HG03095 (cell line): ENCODE measurements around the gene IRF8.

Experiments used
- ATAC-seq: cut with Tn5 transposase; IDR thresholded peaks from one replicate; pipeline ENCODE4 v1.9.1; 2021; ENCODE audit warnings: moderate library complexity; ENCODE audit not compliant: unreplicated experiment

Gene IRF8

DNA sequence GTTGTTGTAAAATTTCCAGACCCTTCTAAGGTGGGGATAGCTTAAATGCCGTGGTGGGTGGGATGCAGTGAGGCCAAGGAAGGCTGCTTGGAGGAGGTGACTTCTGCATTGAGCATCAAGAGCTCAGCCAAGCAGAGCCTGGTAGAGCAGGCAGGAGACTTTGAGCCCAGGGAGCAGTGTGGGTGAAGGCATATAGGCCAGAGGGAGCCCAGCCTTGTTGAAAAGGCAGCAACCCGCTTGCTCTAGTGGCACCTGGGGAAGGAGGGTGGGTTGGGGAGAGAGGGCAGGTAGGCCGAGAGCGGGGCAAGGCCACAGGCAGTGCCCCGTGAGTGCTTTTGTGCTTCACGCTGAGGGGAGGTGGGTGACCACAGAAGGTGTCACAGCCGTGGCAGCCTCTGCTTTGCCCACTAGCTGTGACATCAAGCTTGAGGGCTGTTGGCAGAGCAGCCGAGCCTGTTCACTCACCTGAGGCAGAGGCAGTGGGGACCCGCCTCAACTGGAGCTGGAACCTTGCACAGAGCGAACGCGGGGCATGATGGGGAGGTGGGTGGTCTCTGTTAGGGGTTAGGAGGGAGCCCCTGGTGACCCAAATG, 56.1 kb downstream of the IRF8 start:
- ATAC-seq = no peak

DNA sequence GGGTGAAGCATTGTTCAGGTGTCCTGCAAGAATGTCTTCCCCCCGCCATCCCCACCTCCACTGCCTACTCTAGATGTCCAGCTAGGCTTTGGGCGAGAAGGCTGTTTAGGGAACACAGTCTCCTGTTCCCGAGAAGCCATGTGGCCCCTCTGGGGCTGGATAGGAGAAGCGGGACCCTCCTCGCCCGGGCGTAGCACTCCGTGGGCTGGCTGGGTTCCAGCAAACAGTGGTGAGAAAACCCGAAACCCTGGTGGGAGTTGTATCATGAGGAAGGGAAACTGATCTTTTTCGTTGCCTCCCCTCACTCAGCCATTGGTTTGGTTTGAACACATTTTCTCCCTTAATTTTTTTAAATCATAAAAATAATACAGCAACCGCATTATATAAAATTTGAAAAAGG, 56.6 kb downstream of the IRF8 start:
- no peak for ATAC-seq

DNA sequence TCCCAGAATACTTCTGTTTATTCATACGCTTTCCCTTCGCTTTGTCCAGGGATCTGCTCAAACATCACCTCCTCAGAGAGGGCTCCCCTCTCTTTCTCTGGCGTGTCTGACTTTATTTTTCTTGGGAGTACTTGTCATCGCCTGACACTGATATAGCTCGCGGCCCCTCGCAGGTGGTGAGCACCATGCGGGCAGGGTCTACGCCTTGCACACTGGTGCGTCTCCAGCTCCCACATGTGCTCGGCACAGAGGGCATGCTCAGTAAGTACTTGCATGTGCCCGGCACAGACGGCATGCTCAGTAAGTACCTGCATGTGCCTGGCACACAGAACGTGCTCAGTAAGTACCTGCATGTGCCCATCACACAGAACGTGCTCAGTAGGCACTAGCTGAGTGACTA, 57.5 kb downstream of the IRF8 start:
- ATAC-seq = no peak

DNA sequence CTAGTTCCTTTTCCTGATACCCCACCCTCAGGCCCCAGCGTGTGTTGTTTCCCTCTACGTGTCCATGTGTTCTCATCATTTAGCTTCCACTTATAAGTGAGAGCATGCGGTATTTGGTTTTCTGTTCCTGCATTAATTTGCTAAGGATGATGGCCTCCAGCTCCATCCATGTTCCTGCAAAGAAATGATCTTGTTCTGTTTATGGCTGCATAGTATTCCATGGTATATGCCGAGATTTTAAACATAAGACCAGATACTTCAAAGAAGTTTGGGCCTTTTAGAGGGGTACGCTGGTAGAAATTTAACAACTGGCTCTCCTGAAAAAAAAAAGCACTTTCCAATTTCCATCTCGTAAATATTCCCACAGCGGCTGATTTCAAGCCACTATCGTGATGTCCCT, 59.8 kb downstream of the IRF8 start:
- no peak for ATAC-seq

DNA sequence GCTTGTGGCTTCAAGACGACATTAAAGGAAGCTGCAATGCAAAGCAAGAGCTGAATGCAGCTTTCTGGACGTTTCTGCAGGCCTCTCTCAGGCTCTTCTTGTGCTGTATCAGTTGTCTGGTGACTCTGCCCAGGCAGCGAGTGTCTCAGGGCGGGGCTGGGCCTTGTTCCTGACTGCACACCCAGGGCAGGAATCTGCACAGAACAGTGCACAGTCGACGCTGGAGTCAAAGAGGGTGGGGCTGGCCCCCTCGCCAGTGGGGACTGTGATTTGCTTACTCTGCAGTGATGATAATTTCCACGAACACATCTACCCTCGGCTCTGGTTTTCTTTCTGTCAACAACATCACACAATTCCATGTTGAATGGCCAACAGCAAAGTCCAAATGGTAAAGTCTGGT, 60.7 kb downstream of the IRF8 start:
- ATAC-seq = no peak

DNA sequence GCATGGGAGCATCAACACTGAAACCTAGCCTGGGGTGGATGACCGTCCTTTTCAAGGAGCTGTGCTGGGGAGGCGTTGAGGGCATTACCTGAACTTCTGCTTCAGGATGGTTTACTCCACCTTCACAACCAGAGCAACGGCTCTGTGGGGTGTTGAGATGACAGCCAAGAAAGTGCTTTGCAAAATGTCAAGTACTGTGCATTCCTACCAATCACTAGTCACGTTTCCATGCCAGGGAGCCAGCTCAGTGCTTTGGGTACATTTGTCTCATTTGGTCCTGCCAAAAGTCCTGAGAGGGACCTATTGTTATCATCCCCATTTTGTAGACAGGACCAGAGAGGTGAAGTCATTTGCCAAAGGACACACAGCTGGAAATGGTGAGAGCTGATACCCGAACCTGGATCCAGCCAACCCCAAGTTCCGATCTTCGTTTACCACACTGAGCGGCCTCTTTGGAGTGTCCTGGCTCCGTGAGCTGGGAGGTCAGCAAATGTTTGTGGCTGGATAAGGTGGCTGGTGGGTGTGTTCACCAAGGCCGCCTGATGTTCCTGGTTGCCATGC, 61.6 kb downstream of the IRF8 start:
- ATAC-seq = no peak

DNA sequence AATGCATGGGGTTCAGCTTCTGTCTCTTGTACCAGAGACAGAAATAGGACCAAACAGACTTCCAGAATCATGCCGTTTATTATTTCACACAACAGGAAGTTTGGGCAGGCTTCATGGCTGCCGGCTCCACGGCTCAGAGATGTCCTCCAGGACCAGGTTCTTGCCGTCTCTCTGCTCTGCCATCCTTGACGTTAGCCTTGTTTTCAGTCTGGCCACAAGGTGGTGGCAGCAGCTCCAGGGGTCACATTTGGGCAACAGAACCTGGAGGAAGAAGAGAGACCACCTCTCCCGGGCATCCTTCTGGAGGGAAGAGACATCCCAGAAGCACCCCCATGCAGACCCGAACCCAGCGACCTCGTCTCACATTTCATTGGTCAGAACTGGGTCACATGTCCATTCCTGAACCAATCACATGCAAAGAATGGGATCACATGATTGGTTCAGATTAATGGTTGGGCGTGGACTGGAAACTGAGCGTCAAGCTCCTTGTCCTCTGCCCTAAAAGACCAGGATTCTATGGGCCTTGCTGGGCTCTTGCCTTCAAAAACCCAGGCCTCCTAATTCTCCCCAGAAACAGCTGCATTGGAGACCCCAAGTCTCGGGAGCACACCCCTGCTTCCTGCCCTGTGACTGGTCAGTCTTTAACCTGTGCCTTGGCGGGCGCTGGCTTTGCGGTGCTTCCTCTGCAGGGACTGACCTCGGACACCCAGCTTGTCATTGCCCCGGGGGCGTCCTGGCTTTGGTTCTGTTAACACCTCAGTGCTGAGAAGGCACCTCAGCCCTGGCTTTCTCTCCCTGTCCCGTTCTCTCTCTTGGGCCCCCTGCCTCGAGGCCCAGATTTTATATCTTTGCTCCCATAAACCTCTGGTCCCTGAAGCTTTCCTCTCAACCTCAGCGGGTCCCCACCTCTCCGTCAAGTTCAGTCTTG, 63.3 kb downstream of the IRF8 start:
- no peak for ATAC-seq

DNA sequence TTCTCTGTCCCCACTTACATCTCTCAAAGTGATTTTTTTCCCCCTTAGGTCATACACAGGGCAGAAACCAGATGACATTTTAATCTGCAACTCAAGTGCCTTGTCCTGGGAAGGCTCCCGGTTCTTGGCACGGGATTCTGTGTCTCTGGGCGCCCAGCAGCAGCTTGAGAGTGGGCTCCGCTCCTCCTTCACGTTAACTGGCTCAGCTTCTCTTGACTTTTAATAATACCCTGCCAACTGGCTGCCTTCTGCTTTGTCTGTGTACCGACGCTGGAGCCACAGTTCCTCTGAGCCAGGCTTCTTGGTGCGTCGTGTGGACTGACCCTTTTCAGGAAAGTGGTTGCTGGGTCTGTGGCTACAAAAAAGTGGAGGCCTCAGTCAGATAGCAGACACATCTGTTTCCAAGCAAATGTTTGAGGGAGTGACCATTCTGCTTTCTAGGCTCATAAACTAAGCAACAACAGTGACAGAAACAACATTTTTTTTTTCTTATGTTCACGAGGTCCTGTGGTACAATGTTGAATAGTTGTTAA, 64.9 kb downstream of the IRF8 start:
- no peak for ATAC-seq

DNA sequence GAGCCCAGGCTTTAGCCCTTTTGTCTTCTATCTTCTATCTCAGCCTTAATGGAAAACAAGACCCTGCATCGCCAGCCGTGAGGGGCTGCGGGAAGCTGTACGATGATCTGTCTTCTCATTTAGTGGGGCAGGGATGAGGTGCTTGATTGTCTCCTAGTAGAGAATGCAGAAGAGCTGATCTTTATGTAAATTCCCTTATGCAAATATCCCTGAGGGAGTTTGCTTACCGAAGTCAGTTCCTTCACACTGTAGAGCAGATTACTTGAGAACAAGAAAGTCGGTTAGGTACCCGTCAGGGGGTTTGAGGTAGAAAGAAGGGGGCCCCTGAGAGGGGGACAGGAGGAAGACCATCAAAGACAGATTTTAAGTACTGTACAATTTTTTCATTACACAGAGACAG, 66.2 kb downstream of the IRF8 start:
- ATAC-seq = no peak

DNA sequence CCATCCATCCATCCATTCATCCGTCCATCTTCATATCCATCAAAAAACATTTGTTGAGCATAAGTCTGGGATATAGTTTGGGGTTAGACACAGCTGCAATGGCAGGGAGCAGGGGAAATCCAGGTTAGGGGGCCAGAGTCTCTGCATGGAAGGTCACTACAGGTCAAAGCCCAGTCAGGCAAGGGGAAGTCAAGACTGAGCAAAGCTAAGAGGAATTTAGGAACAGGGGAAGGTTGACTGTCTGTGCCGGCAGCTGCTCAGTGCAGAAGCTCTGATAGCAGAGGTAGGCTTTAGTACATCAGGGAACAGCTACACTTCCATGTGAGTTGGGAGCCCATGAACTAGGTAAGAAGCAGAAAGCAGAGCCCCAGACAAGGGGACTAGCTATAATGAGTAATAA, 68.1 kb downstream of the IRF8 start:
- no peak for ATAC-seq

DNA sequence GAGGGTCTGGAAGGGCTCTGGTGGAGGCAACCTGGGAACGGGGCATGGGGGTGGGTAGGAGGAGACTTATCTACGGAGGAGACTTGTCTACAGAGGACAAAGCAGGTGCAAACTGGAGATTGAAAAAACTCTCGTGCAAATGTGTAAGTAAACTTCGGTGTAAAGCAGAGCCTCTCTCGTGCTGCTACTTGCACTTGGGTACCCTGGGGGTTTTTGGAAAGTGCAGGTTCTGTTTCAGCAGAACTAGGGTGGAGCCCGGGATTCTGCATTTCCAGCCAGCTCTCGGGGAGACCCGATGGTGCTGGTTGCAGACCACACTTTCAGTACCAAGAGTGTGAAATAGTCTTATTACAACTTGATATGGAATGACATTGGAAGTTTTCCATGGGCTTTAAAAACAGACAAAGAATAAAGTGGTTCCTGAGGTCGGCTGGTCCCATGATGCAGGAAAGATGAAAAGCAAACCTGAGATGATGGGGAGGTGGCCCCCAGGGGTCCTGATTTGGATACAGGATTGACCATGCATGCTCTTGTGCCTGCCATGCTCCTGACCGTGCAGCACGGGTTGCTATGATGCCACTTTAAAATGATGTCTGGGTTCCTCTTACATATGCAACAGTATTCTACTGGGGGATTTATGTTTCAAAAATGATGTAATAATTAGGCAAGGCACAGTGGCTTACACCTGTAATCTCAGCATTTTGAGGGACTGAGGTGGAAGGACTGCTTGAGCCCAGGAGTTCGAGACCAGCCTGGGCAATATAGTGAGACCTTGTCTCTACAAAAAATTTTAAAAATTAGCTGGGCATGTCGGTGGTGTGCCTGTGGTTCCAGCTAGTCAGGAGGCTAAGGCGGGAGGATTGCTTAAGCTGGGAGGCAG, 69.3 kb downstream of the IRF8 start:
- no peak for ATAC-seq

DNA sequence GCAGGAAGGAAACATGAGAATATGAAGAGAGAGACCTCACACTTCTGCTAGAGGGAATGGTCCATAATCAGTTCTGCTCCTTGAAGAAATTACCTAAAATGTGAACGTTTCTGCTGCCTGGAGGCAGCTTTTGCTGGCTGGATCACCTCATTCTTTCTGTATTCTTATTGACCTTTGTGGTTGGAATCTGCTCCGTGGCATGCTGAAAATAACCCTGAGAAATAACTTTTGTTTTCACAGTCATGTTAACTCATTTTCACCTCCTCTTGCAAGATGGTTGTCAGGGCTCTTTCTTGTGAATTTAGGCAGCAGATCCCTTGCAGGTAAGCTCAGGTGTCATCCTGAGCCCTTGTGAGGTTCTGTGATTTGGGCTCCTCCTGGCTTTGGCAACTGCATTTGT, 70.2 kb downstream of the IRF8 start:
- no peak for ATAC-seq

DNA sequence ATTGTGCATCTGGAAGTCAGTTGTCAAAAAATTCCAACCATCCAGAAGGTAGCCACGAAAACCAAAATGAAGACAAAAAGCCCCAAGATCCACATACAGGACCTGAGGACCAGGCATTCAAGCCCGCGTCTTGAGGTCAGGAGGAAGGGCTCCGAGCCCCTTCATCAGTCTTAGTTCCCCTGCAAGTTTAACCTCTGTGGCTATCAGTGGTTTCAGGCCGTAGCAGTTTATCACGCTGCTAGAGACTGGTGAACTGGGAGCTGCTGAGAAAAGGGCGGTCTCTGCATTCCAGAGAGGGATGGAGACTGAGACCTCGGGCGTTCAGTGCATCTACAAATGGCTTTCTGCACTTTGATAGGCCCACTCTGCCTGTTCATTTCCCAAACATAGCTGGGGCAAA, 70.6 kb downstream of the IRF8 start:
- peak; percentile 63 for ATAC-seq

DNA sequence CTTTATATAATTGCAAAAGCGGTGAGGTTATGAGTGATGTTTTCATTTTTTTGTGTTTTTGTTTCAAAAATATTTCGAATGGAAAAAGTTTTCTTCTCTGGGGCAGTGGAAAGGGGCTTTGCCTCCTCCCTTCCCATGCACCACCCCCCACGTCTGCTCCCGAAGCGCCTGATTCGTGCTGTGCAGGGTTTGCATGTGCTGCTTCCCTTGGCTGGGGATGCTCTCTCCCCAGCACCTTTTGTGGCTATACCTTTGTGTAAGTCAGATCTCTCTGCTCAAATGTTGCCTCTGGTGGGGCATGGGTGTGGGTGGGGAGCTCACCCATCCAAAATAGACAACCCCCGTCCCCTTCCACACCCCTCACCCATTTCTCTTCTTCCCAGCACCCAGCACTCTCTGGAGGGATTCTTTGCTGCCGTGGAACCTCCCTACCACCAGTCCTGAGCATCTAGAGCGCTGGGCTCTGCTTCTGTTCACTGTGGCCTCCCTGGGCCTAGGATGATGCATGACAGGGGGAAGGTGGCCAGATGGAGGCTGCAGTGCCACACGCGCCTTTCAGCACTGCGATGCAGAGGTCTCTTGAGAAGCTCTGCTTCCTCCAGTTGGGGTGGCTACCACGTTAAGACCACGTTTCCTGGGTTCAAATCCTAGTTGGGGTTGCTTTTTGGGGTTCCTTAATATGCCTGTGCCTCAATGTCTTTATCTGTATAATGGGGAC, 71.2 kb downstream of the IRF8 start:
- no peak for ATAC-seq

DNA sequence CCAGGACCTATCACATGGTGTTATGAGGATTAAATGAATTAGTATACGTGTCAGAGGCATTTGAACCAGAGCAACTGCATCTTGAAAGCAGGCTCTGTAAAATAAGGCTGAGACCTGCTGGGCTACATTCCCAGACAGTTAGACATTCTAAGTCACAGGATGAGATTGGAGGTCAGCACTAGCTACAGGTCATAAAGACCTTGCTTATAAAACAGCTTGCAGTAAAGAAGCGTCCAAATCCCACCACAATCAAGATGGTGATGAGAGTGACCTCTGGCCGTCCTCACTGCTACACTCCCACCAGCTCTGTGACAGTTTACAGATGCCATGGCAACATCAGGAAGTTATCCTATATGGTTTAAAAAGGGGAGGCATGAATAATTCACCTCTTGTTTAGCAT, 71.8 kb downstream of the IRF8 start:
- no peak for ATAC-seq
